ENCODE data around the gene LZTR1.

GRCh38 chr22:20946080-20946986 lies 35.8 kb upstream of the LZTR1 start:
- TF ChIP-seq EZH2 (IDR thresholded peaks at IDR 0.05; ENCODE audit: borderline replicate concordance, low read depth, low read length, poor library complexity, severe bottlenecking) (no peak), CTCF (conservative IDR thresholded peaks at IDR 0.05; ENCODE audit: low read depth, low read length) (no peak)

Data from A673 (cell line).